ENCODE data around the gene VPS52.

DNA sequence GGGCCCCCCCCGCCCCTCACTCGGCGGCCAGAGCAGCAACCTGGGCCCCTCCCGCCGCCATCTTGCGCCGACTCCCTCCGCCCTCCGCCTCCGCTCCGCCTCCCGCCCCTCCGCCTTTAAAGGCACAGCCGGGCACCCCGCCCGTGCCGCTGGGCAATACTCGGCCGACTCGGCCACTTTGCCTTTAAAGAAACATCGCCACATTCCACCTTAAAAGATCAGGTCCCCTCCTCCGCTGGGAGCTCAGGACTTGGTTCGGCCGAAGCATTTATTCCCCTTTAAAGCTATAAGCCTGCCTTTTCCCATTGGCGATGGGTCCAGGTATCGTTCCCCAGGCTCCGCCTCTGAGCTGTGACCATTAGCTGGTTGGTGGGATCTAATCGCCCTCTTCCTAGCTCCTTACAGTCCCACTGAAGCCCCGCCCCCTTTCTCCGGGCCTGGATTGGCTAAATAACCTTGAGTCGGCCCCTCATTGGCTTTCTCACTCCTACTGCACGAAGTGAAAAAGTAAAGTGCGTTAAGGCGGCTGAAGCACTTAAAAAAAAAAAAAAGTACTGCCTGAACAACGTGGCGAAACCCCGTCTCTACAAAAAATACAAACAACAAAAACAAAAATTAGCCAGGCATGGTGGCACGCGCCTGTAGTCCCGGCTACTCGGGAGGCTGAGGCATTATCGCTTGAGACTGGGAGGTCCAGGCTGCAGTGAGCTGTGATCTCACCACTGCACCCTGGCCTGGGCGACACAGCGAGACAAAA lies 46.2 kb upstream of the VPS52 start, which contains the start of gene ZBTB22:
- TF ChIP-seq POLR2A (IDR thresholded peaks at IDR 0.05) (peak in 1 of 2 donors; percentile 41), EP300 (IDR thresholded peaks at IDR 0.05) (peak; percentile 44 to 93)
